ENCODE measurements around the gene CNST. TPM values are rescaled to one million over a fixed set of nuclear protein-coding genes. Genes with fewer than 3 reads are reported as not detected.

CNST gene
- total and polyA plus RNA-seq, 2 of the 13 experiments (the other 11 are each of a cell fraction or from before 2014, with no cell fraction given), result 6.3 to 12.4 TPM

DNA sequence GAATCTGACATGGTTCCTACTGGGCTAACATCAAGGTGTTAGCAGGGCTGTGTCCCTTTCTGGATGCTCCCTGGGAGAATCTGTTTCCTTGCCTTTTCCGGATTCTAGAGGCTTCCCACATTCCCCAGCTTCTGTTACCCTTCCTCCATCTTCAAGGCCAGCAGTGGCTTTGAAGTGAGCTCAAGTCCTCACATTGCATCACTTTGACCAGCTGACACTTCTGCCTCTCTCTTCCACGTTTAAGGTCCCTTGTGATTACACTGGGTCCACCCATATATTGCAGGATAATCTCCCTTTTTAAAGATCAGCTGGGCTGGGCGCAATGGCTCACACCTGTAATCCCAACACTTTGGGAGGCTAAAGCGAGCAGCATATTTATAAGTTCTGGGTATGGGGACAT, 33.1 kb downstream of the CNST start:
- ChIA-PET POLR2A (interaction anchor here (1.1 kb wide), 1 partner anchor 33 kb away, joined by 4 read pairs; the partner anchor contains the start of genes CNST and TFB2M), CTCF (ENCODE audit: low intra/inter-chr PET ratio, low total read pairs) (no interaction called here)
- no peak overlapping the region for H3K9ac ChIP-seq (ENCODE audit: insufficient read depth, low read depth, low read length)
- H3K4me1 ChIP-seq (ENCODE audit: insufficient read depth, low read length), result no peaks in the 10 kb centered on the region
- H3K9me3 ChIP-seq (ENCODE audit: low read length), result 0 out of 2 replicates have a peak, but pooled peaks cover 4% of the 10 kb centered on the region
- H3K36me3 ChIP-seq (replicated peaks in 1 of 2; ENCODE audit: control insufficient read depth in 1 of 2, insufficient read depth in 2 of 2, low read length in 2 of 2), result peaks cover 5 to 19% of the 10 kb centered on the region in 2 experiments; a peak in 4 of 5 replicates
- H3K4me2 ChIP-seq (ENCODE audit: low read depth, low read length), result no peak overlapping the region
- H3K79me2 ChIP-seq (ENCODE audit: insufficient read depth, low read length), result peaks cover 3% of the 10 kb centered on the region
- no peaks in the 10 kb centered on the region for H4K20me1 ChIP-seq (ENCODE audit: insufficient read depth, low read length)
- H2AFZ ChIP-seq (ENCODE audit: low read length), result no peak overlapping the region
- no peak for FAIRE-seq
- H3K4me3 ChIP-seq (replicated peaks in 1 of 3; ENCODE audit: insufficient read depth in 1 of 3, low read depth in 2 of 3, low read length in 3 of 3), result no peak overlapping the region
- no TSS peak for BruUV-seq (replicated peaks)
- H3K27me3 ChIP-seq (ENCODE audit: control insufficient read depth in 1 of 2, insufficient read depth in 2 of 2, low read length in 2 of 2), result no peaks in the 10 kb centered on the region
- intact Hi-C loops (cut with micrococcal nuclease; ENCODE audit: unreplicated experiment), result no loop called here
- H3K27ac ChIP-seq (ENCODE audit: extremely low read length, insufficient read depth, low read length), result no peak overlapping the region
- TF ChIP-seq ZNF703 (CRISPR knock-in tag; IDR thresholded peaks at IDR 0.05; ENCODE audit: borderline replicate concordance), result no peak
- DNase-seq (ENCODE audit: low spot score), result no peak
- no peak for ATAC-seq
- in situ Hi-C loops (cut with HindIII; ENCODE audit: extremely low pct_ligation_motif_present, low pct_unique_long_range_greater_than_20kb), result no loop called here
- 86% methylated on average over 4 of the region's 4 CpGs for WGBS (ENCODE audit: low lambda C conversion rate)

DNA sequence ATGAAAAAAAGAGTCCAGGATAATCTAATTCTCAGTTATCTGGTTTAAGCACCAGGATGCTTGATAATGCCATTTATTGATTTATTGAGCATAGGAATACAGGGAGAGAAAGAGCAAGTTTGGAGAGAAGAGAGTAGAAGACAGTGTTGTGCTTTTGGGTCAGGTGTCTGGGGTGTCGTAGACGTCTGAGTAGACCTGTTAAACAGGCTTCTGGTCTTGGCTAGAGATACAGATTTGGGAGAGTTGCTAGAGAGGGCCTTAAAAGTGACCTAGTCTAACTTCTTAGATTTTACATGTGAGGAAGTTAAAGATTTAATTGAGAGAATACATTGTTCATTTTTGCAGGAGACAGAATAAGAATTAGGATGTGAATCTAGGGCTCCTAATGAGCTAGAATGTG, 34.3 kb downstream of the CNST start:
- peaks cover 3% of the 10 kb centered on the region for H3K79me2 ChIP-seq (ENCODE audit: insufficient read depth, low read length)
- no peak for DNase-seq (ENCODE audit: low spot score)
- no peak for FAIRE-seq
- no peak overlapping the region for H2AFZ ChIP-seq (ENCODE audit: low read length)
- no TSS peak for BruUV-seq (replicated peaks)
- H3K36me3 ChIP-seq (replicated peaks in 1 of 2; ENCODE audit: control insufficient read depth in 1 of 2, insufficient read depth in 2 of 2, low read length in 2 of 2), result peaks cover 1 to 13% of the 10 kb centered on the region in 2 experiments; a peak in 2 of 5 replicates
- no peak overlapping the region for H3K4me3 ChIP-seq (replicated peaks in 1 of 3; ENCODE audit: insufficient read depth in 1 of 3, low read depth in 2 of 3, low read length in 3 of 3)
- H4K20me1 ChIP-seq (ENCODE audit: insufficient read depth, low read length), result no peaks in the 10 kb centered on the region
- POLR2A ChIA-PET, result interaction anchor here (1.1 kb wide), 1 partner anchor 34 kb away, joined by 4 read pairs; the partner anchor contains the start of genes CNST and TFB2M
- WGBS (ENCODE audit: low lambda C conversion rate), result 98% methylated on average over 2 of the region's 2 CpGs
- intact Hi-C loops (cut with micrococcal nuclease; ENCODE audit: unreplicated experiment) (loop anchor here (5.0 kb wide), 1 partner anchor 33 kb away; the partner anchor contains the start of genes CNST and TFB2M), in situ Hi-C loops (cut with HindIII; ENCODE audit: extremely low pct_ligation_motif_present, low pct_unique_long_range_greater_than_20kb) (no loop called here)
- CTCF ChIA-PET (ENCODE audit: low intra/inter-chr PET ratio, low total read pairs), result no interaction called here
- no peak overlapping the region for H3K27ac ChIP-seq (ENCODE audit: extremely low read length, insufficient read depth, low read length)
- H3K9me3 ChIP-seq (ENCODE audit: low read length), result 0 out of 2 replicates have a peak, but pooled peaks cover 4% of the 10 kb centered on the region
- no peak for ATAC-seq
- H3K4me2 ChIP-seq (ENCODE audit: low read depth, low read length), result no peak overlapping the region
- no peaks in the 10 kb centered on the region for H3K4me1 ChIP-seq (ENCODE audit: insufficient read depth, low read length)
- no peaks in the 10 kb centered on the region for H3K27me3 ChIP-seq (ENCODE audit: control insufficient read depth in 1 of 2, insufficient read depth in 2 of 2, low read length in 2 of 2)
- no peak overlapping the region for H3K9ac ChIP-seq (ENCODE audit: insufficient read depth, low read depth, low read length)
- TF ChIP-seq ZNF737 (CRISPR knock-in tag; IDR thresholded peaks at IDR 0.05; ENCODE audit: borderline replicate concordance) (no peak), ZNF501 (CRISPR knock-in tag; IDR thresholded peaks at IDR 0.05) (no peak), ZNF546 (CRISPR knock-in tag; conservative IDR thresholded peaks at IDR 0.05) (no peak), ZFP37 (CRISPR knock-in tag; IDR thresholded peaks at IDR 0.05; ENCODE audit: borderline replicate concordance) (no peak), NFRKB (IDR thresholded peaks at IDR 0.05) (no peak), YEATS2 (CRISPR knock-in tag; IDR thresholded peaks at IDR 0.05; ENCODE audit: borderline replicate concordance) (no peak), ZNF773 (CRISPR knock-in tag; IDR thresholded peaks at IDR 0.05; ENCODE audit: borderline replicate concordance) (no peak), KLF16 (CRISPR knock-in tag; IDR thresholded peaks at IDR 0.05) (no peak), TBX2 (CRISPR knock-in tag; IDR thresholded peaks at IDR 0.05; ENCODE audit: borderline replicate concordance) (no peak)
- TF ChIP-seq, protein P1, sequence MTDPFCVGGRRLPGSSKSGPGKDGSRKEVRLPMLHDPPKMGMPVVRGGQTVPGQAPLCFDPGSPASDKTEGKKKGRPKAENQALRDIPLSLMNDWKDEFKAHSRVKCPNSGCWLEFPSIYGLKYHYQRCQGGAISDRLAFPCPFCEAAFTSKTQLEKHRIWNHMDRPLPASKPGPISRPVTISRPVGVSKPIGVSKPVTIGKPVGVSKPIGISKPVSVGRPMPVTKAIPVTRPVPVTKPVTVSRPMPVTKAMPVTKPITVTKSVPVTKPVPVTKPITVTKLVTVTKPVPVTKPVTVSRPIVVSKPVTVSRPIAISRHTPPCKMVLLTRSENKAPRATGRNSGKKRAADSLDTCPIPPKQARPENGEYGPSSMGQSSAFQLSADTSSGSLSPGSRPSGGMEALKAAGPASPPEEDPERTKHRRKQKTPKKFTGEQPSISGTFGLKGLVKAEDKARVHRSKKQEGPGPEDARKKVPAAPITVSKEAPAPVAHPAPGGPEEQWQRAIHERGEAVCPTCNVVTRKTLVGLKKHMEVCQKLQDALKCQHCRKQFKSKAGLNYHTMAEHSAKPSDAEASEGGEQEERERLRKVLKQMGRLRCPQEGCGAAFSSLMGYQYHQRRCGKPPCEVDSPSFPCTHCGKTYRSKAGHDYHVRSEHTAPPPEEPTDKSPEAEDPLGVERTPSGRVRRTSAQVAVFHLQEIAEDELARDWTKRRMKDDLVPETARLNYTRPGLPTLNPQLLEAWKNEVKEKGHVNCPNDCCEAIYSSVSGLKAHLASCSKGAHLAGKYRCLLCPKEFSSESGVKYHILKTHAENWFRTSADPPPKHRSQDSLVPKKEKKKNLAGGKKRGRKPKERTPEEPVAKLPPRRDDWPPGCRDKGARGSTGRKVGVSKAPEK (CRISPR knock-in tag; IDR thresholded peaks at IDR 0.05; ENCODE audit: borderline replicate concordance), result no peak
- TF ChIP-seq, protein P2, sequence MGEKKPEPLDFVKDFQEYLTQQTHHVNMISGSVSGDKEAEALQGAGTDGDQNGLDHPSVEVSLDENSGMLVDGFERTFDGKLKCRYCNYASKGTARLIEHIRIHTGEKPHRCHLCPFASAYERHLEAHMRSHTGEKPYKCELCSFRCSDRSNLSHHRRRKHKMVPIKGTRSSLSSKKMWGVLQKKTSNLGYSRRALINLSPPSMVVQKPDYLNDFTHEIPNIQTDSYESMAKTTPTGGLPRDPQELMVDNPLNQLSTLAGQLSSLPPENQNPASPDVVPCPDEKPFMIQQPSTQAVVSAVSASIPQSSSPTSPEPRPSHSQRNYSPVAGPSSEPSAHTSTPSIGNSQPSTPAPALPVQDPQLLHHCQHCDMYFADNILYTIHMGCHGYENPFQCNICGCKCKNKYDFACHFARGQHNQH (CRISPR knock-in tag; IDR thresholded peaks at IDR 0.05), result no peak
- TF ChIP-seq, protein P3, sequence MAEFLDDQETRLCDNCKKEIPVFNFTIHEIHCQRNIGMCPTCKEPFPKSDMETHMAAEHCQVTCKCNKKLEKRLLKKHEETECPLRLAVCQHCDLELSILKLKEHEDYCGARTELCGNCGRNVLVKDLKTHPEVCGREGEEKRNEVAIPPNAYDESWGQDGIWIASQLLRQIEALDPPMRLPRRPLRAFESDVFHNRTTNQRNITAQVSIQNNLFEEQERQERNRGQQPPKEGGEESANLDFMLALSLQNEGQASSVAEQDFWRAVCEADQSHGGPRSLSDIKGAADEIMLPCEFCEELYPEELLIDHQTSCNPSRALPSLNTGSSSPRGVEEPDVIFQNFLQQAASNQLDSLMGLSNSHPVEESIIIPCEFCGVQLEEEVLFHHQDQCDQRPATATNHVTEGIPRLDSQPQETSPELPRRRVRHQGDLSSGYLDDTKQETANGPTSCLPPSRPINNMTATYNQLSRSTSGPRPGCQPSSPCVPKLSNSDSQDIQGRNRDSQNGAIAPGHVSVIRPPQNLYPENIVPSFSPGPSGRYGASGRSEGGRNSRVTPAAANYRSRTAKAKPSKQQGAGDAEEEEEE (CRISPR knock-in tag; IDR thresholded peaks at IDR 0.05; ENCODE audit: borderline replicate concordance), result no peak

Measured in HepG2 (cell line).